Stimulated activated CD8-positive, alpha-beta memory T cell treated with anti-CD3 and anti-CD28 coated beads, Interleukin-4, amount 100 ng/mL, for 4 hours (primary cell): ENCODE data around the gene ENTPD2.

Experiments
- DNase-seq, 2 donors: peaks; one replicate each; pipeline ENCODE4 v3.0.0-alpha.2; 2020; ENCODE audit warnings: low read depth in 2 of 2, low spot score in 1 of 2

Gene ENTPD2

GRCh38 chr9:137018761-137019559 is 34.9 kb downstream of the ENTPD2 start:
- DNase-seq: no peak

- DNase-seq: no peak
Measured at GRCh38 chr9:137017791-137018497, 35.9 kb downstream of the ENTPD2 start.

- DNase-seq: no peak
Measured at GRCh38 chr9:137017071-137017470, 36.8 kb downstream of the ENTPD2 start.

- DNase-seq: no peak
Measured at GRCh38 chr9:137016436-137016835, 37.4 kb downstream of the ENTPD2 start.

- no peak for DNase-seq
Measured at GRCh38 chr9:137015976-137016375, 37.9 kb downstream of the ENTPD2 start.

- no peak for DNase-seq
Measured at GRCh38 chr9:137015540-137015930, 38.3 kb downstream of the ENTPD2 start.

GRCh38 chr9:137014776-137015539 is 38.9 kb downstream of the ENTPD2 start:
- no peak for DNase-seq

- no peak for DNase-seq
Measured at GRCh38 chr9:137014166-137014565, 39.7 kb downstream of the ENTPD2 start.

GRCh38 chr9:137013571-137013940 is 40.3 kb downstream of the ENTPD2 start:
- no peak for DNase-seq

- DNase-seq: no peak
Measured at GRCh38 chr9:137012694-137013570, 40.9 kb downstream of the ENTPD2 start.

- DNase-seq: no peak
Measured at GRCh38 chr9:137011907-137012675, 41.8 kb downstream of the ENTPD2 start.

GRCh38 chr9:137011156-137011555 is 42.7 kb downstream of the ENTPD2 start:
- DNase-seq: no peak

- no peak for DNase-seq
Measured at GRCh38 chr9:137009938-137010732, 43.7 kb downstream of the ENTPD2 start.

GRCh38 chr9:137009217-137009616 is 44.6 kb downstream of the ENTPD2 start:
- no peak for DNase-seq

GRCh38 chr9:137008312-137008711 is 45.5 kb downstream of the ENTPD2 start:
- no peak for DNase-seq

- DNase-seq: no peak
Measured at GRCh38 chr9:137007816-137008270, 46.0 kb downstream of the ENTPD2 start.

- DNase-seq: no peak
Measured at GRCh38 chr9:137007108-137007815, 46.6 kb downstream of the ENTPD2 start.

- DNase-seq: no peak
Measured at GRCh38 chr9:137006116-137007003, 47.5 kb downstream of the ENTPD2 start.
